ENCODE data around the gene DSN1.
A peak's percentile ranks its signal among the peaks of the same experiment; 100 is the strongest.

DSN1 gene

GRCh38 chr20:36745234-36745926 is 28.2 kb downstream of the DSN1 start:
- H3K4me3 ChIP-seq (ENCODE audit: low read length in 2 of 2) = peak overlapping the region; percentile 79 to 89
- peak overlapping the region; percentile 92 for H3K4me2 ChIP-seq (ENCODE audit: insufficient read depth, low read length, poor library complexity, severe bottlenecking)
- no peak overlapping the region for H2BK5ac ChIP-seq (ENCODE audit: low read length)
- H3K4ac ChIP-seq (ENCODE audit: low read length) = no peak overlapping the region
- peaks cover 4 to 5% of the 10 kb centered on the region in 2 donors for H3K4me1 ChIP-seq (ENCODE audit: control insufficient read depth in 2 of 2, insufficient read depth in 1 of 2, low read depth in 1 of 2, low read length in 2 of 2)
- no CpG with 5 or more reads among the region's 44 CpGs for WGBS, 2 donors (ENCODE audit: extremely low coverage in 2 of 2, insufficient read length in 2 of 2, insufficient replicate concordance in 1 of 2)
- no peak overlapping the region for H2AK5ac ChIP-seq (ENCODE audit: low read depth, low read length)
- H2BK15ac ChIP-seq (ENCODE audit: low read length) = peak overlapping the region; percentile 14
- H4K8ac ChIP-seq (ENCODE audit: low read depth, low read length) = no peak overlapping the region
- no peak for DNase-seq (ENCODE audit: low spot score)
- H3K79me1 ChIP-seq (ENCODE audit: low read depth, low read length) = no peaks in the 10 kb centered on the region
- peaks cover 0 to 3% of the 10 kb centered on the region in 2 donors for H3K9me3 ChIP-seq (replicated peaks in 1 of 2; ENCODE audit: control insufficient read depth in 2 of 2, insufficient read depth in 1 of 2, low read depth in 1 of 2, low read length in 2 of 2)
- H3K9ac ChIP-seq (ENCODE audit: low read depth, low read length, poor library complexity) = peak overlapping the region; percentile 83
- no peak overlapping the region for H3K14ac ChIP-seq (ENCODE audit: low read length)
- no peak overlapping the region for H3K23ac ChIP-seq (ENCODE audit: low read depth, low read length, poor library complexity)
- H3K36me3 ChIP-seq (replicated peaks in 1 of 2; ENCODE audit: control insufficient read depth in 2 of 2, insufficient read depth in 2 of 2, low read length in 2 of 2) = peaks cover 0 to 7% of the 10 kb centered on the region in 2 donors
- peaks cover 0 to 4% (median 0%) of the 10 kb centered on the region in 3 experiments for H3K27me3 ChIP-seq (ENCODE audit: control insufficient read depth in 3 of 3, insufficient read depth in 3 of 3, low read depth in 1 of 3, low read length in 3 of 3)
- H3K27ac ChIP-seq (replicated peaks; ENCODE audit: low read length) = no peak overlapping the region
- no peak overlapping the region for H2BK12ac ChIP-seq (ENCODE audit: low read length)
- H4K91ac ChIP-seq (ENCODE audit: low read depth, low read length, poor library complexity) = no peak overlapping the region
- peak overlapping the region; percentile 94 for H2AFZ ChIP-seq (ENCODE audit: low read length)
- peak overlapping the region; percentile 91 for H3K18ac ChIP-seq (ENCODE audit: low read length)
- peak overlapping the region; percentile 68 for H2BK120ac ChIP-seq (ENCODE audit: low read depth, low read length)

- Histone ChIP-seq H3K4me3 (ENCODE audit: low read length in 2 of 2) (no peak overlapping the region), H4K91ac (ENCODE audit: low read depth, low read length, poor library complexity) (no peak overlapping the region), H3K9ac (ENCODE audit: low read depth, low read length, poor library complexity) (no peak overlapping the region), H3K9me3 (replicated peaks in 1 of 2; ENCODE audit: control insufficient read depth in 2 of 2, insufficient read depth in 1 of 2, low read depth in 1 of 2, low read length in 2 of 2) (peaks cover 0 to 3% of the 10 kb centered on the region in 2 donors), H3K14ac (ENCODE audit: low read length) (no peak overlapping the region), H2AFZ (ENCODE audit: low read length) (no peak overlapping the region), H3K27ac (replicated peaks; ENCODE audit: low read length) (no peak overlapping the region), H4K8ac (ENCODE audit: low read depth, low read length) (no peak overlapping the region), H3K4ac (ENCODE audit: low read length) (no peak overlapping the region), H3K4me2 (ENCODE audit: insufficient read depth, low read length, poor library complexity, severe bottlenecking) (no peak overlapping the region), H3K27me3 (ENCODE audit: control insufficient read depth in 3 of 3, insufficient read depth in 3 of 3, low read depth in 1 of 3, low read length in 3 of 3) (peaks cover 0 to 4% (median 0%) of the 10 kb centered on the region in 3 experiments), H3K4me1 (ENCODE audit: control insufficient read depth in 2 of 2, insufficient read depth in 1 of 2, low read depth in 1 of 2, low read length in 2 of 2) (peaks cover 4 to 5% of the 10 kb centered on the region in 2 donors), H3K23ac (ENCODE audit: low read depth, low read length, poor library complexity) (no peak overlapping the region), H2BK12ac (ENCODE audit: low read length) (no peak overlapping the region), H2AK5ac (ENCODE audit: low read depth, low read length) (no peak overlapping the region), H3K36me3 (replicated peaks in 1 of 2; ENCODE audit: control insufficient read depth in 2 of 2, insufficient read depth in 2 of 2, low read length in 2 of 2) (peaks cover 0 to 3% of the 10 kb centered on the region in 2 donors), H2BK5ac (ENCODE audit: low read length) (no peak overlapping the region), H3K18ac (ENCODE audit: low read length) (no peak overlapping the region), H3K79me1 (ENCODE audit: low read depth, low read length) (no peaks in the 10 kb centered on the region), H2BK15ac (ENCODE audit: low read length) (no peak overlapping the region), H2BK120ac (ENCODE audit: low read depth, low read length) (no peak overlapping the region)
- no CpG with 5 or more reads among the region's 8 CpGs for WGBS, 2 donors (ENCODE audit: extremely low coverage in 2 of 2, insufficient read length in 2 of 2, insufficient replicate concordance in 1 of 2)
- no peak for DNase-seq (ENCODE audit: low spot score)
Observed at GRCh38 chr20:36744764-36745191, 28.8 kb downstream of the DSN1 start.

GRCh38 chr20:36744243-36744642 is 29.3 kb downstream of the DSN1 start:
- no peak overlapping the region for H2BK15ac ChIP-seq (ENCODE audit: low read length)
- no peak overlapping the region for H4K91ac ChIP-seq (ENCODE audit: low read depth, low read length, poor library complexity)
- peaks cover 0 to 3% of the 10 kb centered on the region in 2 donors for H3K9me3 ChIP-seq (replicated peaks in 1 of 2; ENCODE audit: control insufficient read depth in 2 of 2, insufficient read depth in 1 of 2, low read depth in 1 of 2, low read length in 2 of 2)
- no peak overlapping the region for H2BK5ac ChIP-seq (ENCODE audit: low read length)
- H2AK5ac ChIP-seq (ENCODE audit: low read depth, low read length) = no peak overlapping the region
- H3K36me3 ChIP-seq (replicated peaks in 1 of 2; ENCODE audit: control insufficient read depth in 2 of 2, insufficient read depth in 2 of 2, low read length in 2 of 2) = peaks cover 0 to 3% of the 10 kb centered on the region in 2 donors
- no peak overlapping the region for H2AFZ ChIP-seq (ENCODE audit: low read length)
- H2BK120ac ChIP-seq (ENCODE audit: low read depth, low read length) = no peak overlapping the region
- no peak overlapping the region for H3K23ac ChIP-seq (ENCODE audit: low read depth, low read length, poor library complexity)
- H4K8ac ChIP-seq (ENCODE audit: low read depth, low read length) = no peak overlapping the region
- H2BK12ac ChIP-seq (ENCODE audit: low read length) = no peak overlapping the region
- no peak overlapping the region for H3K14ac ChIP-seq (ENCODE audit: low read length)
- H3K79me1 ChIP-seq (ENCODE audit: low read depth, low read length) = no peaks in the 10 kb centered on the region
- H3K27me3 ChIP-seq (ENCODE audit: control insufficient read depth in 3 of 3, insufficient read depth in 3 of 3, low read depth in 1 of 3, low read length in 3 of 3) = peaks cover 0 to 4% (median 0%) of the 10 kb centered on the region in 3 experiments
- no peak overlapping the region for H3K4me2 ChIP-seq (ENCODE audit: insufficient read depth, low read length, poor library complexity, severe bottlenecking)
- H3K4me1 ChIP-seq (ENCODE audit: control insufficient read depth in 2 of 2, insufficient read depth in 1 of 2, low read depth in 1 of 2, low read length in 2 of 2) = peaks cover 4 to 5% of the 10 kb centered on the region in 2 donors
- H3K27ac ChIP-seq (replicated peaks; ENCODE audit: low read length) = no peak overlapping the region
- H3K4ac ChIP-seq (ENCODE audit: low read length) = no peak overlapping the region
- H3K18ac ChIP-seq (ENCODE audit: low read length) = no peak overlapping the region
- no peak overlapping the region for H3K4me3 ChIP-seq (ENCODE audit: low read length in 2 of 2)
- H3K9ac ChIP-seq (ENCODE audit: low read depth, low read length, poor library complexity) = no peak overlapping the region
- no CpG with 5 or more reads among the region's 4 CpGs for WGBS, 2 donors (ENCODE audit: extremely low coverage in 2 of 2, insufficient read length in 2 of 2, insufficient replicate concordance in 1 of 2)
- no peak for DNase-seq (ENCODE audit: low spot score)

GRCh38 chr20:36742558-36742957 is 31.0 kb downstream of the DSN1 start:
- Histone ChIP-seq H2AFZ (ENCODE audit: low read length) (no peak overlapping the region), H2BK5ac (ENCODE audit: low read length) (no peak overlapping the region), H2BK15ac (ENCODE audit: low read length) (no peak overlapping the region), H3K79me1 (ENCODE audit: low read depth, low read length) (no peaks in the 10 kb centered on the region), H2BK120ac (ENCODE audit: low read depth, low read length) (no peak overlapping the region), H4K91ac (ENCODE audit: low read depth, low read length, poor library complexity) (no peak overlapping the region), H3K14ac (ENCODE audit: low read length) (no peak overlapping the region), H2BK12ac (ENCODE audit: low read length) (no peak overlapping the region), H4K8ac (ENCODE audit: low read depth, low read length) (no peak overlapping the region), H3K36me3 (replicated peaks in 1 of 2; ENCODE audit: control insufficient read depth in 2 of 2, insufficient read depth in 2 of 2, low read length in 2 of 2) (peaks cover 0 to 3% of the 10 kb centered on the region in 2 donors), H3K9ac (ENCODE audit: low read depth, low read length, poor library complexity) (no peak overlapping the region), H3K27ac (replicated peaks; ENCODE audit: low read length) (no peak overlapping the region), H3K18ac (ENCODE audit: low read length) (no peak overlapping the region), H3K9me3 (replicated peaks in 1 of 2; ENCODE audit: control insufficient read depth in 2 of 2, insufficient read depth in 1 of 2, low read depth in 1 of 2, low read length in 2 of 2) (peaks cover 0 to 3% of the 10 kb centered on the region in 2 donors), H3K23ac (ENCODE audit: low read depth, low read length, poor library complexity) (no peak overlapping the region), H3K4me1 (ENCODE audit: control insufficient read depth in 2 of 2, insufficient read depth in 1 of 2, low read depth in 1 of 2, low read length in 2 of 2) (peaks cover 4 to 5% of the 10 kb centered on the region in 2 donors), H3K27me3 (ENCODE audit: control insufficient read depth in 3 of 3, insufficient read depth in 3 of 3, low read depth in 1 of 3, low read length in 3 of 3) (peaks cover 0 to 4% (median 0%) of the 10 kb centered on the region in 3 experiments), H2AK5ac (ENCODE audit: low read depth, low read length) (no peak overlapping the region), H3K4me2 (ENCODE audit: insufficient read depth, low read length, poor library complexity, severe bottlenecking) (no peak overlapping the region), H3K4ac (ENCODE audit: low read length) (no peak overlapping the region), H3K4me3 (ENCODE audit: low read length in 2 of 2) (no peak overlapping the region)
- DNase-seq (ENCODE audit: low spot score) = no peak
- no CpG with 5 or more reads among the region's 2 CpGs for WGBS, 2 donors (ENCODE audit: extremely low coverage in 2 of 2, insufficient read length in 2 of 2, insufficient replicate concordance in 1 of 2)
